GM12872 (cell line): ENCODE results near the gene CNFN.

Source experiments
- TF ChIP-seq, protein P1 (sequence below): IDR thresholded peaks from 3 replicates; pipeline ENCODE4 v1.5.1; 2011; ENCODE audit warnings: low read depth, mild to moderate bottlenecking, low read length, moderate library complexity; ENCODE audit not compliant: insufficient read depth

CNFN gene

DNA sequence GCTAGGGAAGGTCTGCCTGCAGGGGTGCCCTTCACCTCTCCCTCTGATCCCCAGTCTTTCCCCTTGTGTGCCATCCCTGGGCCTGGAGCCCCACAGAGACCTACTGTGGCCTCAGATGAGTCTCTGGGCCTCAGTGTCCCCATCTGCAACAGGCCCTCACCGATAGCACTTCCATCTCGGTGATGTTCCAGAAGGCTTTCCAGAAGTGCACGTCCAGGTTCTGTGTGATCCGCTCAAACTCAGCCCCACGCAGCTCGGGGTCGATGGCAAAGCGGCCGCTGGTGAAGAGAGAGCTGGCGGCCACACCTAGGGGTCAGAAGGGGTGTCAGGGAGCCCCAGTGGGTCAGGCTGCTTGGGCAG, 17.7 kb upstream of the CNFN start:
- TF ChIP-seq, protein P1, sequence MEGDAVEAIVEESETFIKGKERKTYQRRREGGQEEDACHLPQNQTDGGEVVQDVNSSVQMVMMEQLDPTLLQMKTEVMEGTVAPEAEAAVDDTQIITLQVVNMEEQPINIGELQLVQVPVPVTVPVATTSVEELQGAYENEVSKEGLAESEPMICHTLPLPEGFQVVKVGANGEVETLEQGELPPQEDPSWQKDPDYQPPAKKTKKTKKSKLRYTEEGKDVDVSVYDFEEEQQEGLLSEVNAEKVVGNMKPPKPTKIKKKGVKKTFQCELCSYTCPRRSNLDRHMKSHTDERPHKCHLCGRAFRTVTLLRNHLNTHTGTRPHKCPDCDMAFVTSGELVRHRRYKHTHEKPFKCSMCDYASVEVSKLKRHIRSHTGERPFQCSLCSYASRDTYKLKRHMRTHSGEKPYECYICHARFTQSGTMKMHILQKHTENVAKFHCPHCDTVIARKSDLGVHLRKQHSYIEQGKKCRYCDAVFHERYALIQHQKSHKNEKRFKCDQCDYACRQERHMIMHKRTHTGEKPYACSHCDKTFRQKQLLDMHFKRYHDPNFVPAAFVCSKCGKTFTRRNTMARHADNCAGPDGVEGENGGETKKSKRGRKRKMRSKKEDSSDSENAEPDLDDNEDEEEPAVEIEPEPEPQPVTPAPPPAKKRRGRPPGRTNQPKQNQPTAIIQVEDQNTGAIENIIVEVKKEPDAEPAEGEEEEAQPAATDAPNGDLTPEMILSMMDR: no peak

DNA sequence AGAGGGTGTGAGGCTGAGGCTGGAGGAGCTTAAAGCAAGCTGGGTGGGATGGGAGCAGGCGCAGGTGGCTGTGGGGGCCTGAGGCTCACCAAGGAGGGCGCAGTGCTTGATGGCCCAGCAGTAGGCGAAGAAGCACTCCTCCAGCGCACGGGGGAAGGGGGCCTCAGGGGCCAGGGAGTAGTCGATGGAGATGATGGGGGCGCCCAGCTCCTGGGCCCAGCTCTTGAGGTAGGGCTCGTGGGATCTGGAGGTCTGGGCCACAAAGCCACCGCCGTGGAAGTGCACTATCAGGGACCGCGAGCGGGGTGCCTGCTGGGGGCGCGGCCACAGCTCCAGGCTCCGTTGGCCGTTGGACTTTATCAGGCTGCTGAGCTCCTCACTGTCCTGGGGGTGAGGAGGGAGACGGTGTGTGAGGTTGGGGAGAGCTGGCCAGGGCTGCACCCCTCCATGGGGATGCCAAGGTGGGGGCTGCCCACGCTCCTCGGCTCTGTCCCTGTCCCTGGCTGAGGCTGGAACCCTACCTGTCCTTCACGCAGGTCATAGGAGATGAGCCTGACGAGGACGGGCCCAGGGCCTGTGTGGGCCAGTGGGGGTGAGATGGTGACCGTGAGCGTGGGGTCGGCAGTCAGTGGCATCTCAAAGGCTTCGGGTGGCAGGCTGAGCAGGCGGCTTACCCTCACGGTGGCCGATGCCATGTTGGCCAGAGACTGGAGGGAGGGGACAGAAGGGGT, 17.2 kb upstream of the CNFN start:
- TF ChIP-seq, protein P1: no peak

DNA sequence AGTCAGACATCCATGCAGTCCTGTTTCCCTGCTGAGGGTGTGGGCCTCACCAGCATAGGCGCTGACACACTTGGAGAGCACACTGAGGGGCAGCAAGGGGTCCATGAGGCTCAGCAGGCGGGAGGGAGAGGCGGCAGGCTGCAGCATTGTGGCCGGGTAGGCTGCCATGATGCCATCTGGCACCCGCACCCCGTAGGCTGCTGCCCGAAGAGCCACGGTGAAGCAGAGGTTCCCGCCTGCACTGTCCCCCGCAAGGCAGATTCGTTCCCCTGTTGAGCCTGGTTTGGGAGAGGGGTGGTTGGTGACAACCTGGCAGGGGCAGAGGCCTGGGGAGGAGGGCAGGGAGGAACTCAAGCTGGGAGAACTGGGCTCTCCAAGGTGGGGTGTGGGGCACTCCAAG, 16.0 kb upstream of the CNFN start:
- TF ChIP-seq, protein P1: no peak

DNA sequence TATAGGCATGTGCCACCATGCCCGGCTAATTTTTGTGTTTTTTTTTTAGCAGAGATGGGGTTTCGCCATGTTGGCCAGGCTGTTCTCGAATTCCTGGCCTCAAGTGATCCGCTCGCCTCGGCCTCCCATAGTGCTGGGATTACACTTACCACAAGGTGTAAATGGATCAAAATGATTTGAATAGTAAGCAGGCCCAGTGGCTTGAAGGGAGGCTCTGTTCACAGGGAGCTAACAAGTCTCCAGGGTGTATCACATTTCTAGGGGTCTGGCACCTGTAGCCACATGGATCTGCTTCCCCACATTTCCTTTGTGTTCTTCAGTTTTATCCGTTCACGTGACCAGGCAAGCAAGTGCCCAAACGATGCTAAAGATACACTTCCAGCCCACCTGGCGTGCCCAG, 13.5 kb upstream of the CNFN start:
- TF ChIP-seq, protein P1: no peak

DNA sequence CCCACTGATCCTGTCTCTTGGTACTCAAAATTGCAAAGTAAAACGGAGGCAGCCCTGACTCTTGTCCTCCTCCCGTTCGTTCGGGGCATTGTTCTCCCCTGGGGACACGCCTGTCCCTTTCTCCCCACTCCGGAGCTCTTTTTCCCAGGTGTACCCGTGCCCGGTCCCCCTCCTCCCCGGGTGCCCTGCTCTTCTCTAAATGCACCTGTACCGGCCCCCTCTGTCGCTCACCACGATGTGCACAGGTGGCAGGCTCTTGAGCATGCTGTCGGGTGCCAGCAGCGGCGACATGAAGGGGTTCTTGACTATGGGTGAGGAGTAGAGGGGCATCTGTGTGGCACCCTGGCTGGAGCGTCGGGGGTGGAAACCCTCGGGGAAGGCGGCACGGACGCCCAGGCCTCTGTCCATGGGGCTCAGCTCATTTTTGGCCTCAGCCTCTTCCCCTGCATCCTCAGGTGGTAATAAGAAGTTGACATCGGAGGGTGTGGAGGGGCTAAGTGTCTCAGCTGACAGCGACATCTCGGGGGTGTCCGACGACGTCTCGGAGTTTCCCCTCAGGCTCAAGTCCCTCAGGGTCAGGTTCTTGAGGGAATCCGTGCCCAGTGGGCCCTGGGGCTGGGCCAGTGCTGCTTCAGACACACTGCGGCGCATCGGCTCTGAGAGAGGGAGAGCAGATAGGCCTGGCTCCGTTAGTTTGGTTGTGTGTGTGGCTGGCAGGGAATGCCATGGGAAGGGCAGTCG, 12.4 kb upstream of the CNFN start:
- TF ChIP-seq, protein P1: no peak

DNA sequence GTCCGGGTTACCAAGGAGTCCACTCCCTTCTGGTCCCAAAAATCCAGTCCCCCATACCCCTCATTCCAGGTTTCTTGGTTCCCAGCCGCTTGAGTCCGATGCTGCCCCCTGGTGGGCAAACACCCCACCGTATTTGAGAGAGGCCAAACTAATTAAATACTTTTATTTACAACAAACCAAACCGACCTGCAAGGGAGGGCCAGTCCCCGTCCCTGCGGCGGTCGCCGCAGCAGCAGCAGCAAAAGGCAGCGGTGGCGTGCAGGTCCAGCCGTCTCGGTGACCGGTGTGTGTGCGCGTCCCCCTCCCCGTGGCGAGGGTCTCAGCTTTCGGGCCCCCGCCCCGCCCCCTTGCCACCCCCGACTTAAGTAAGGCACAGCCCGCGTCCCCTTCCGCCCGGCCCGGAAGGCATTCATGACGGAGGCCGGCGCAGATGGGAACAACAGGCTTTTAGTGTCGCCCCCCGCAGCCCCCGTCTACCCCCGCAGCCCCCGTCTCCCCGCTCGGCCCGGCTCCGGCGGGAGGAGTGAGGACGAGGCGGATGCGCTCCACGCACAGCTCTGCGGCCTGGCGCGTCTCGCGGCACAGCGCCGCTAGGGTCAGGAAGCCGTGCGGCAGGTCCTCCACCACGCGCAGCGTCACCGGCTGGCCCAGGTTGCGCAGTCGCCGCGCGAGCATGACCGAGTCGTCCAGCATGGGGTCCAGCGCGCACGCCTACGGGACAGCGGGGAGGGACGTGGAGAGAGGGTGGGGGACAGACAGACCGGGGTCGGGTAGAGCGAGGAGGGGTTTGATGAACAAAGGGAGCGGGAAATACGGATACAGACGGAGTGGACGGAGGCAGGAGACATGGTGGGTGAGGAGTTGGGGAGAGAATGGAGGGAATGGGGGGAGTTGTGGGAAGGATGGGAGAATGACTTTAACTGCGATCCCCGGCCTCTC, 11.5 kb upstream of the CNFN start:
- TF ChIP-seq, protein P1: peak; percentile 80

DNA sequence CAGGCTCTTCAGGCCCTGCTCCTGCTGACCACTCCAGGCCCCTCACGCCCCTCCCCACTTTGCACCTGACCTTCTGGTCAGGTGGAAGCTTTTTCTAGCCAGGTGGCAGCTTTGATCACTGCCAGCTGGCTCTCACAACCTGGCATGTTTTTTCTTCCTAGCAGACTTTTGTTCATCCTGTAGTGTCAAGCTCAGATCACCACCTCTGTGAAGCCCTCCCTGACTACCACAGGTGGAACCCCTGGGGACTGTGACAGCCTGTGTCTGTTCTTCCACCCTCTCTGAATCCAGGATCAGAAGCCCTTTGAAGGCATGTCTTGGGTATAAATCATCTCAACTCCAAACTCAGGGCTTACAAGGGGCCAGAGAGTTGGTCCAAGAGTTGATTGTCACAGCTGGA, 10.3 kb upstream of the CNFN start:
- TF ChIP-seq, protein P1: no peak
